ENCODE measurements around the gene SLC30A2.

GRCh38 chr1:25987951-25988350 lies 58.0 kb downstream of the SLC30A2 start:
- TF ChIP-seq CREM (IDR thresholded peaks at IDR 0.05; ENCODE audit: low read depth) (no peak), POLR2A (IDR thresholded peaks at IDR 0.05; ENCODE audit: low read depth, low read length) (no peak), ETV6 (conservative IDR thresholded peaks at IDR 0.05 in 1 of 2, IDR thresholded peaks at IDR 0.05 in 1 of 2; ENCODE audit: borderline replicate concordance in 1 of 2, low read depth in 1 of 2) (no peak), MXI1 (IDR thresholded peaks at IDR 0.05; ENCODE audit: low read depth, low read length) (no peak), POLR2AphosphoS5 (IDR thresholded peaks at IDR 0.05; ENCODE audit: low read length) (no peak), BHLHE40 (IDR thresholded peaks at IDR 0.05; ENCODE audit: borderline replicate concordance in 1 of 2, low read depth in 2 of 2, low read length in 1 of 2) (no peak), SRF (IDR thresholded peaks at IDR 0.05; ENCODE audit: low read depth in 2 of 2, low read length in 2 of 2) (no peak), SP1 (IDR thresholded peaks at IDR 0.05; ENCODE audit: low read depth, low read length) (no peak)
